Activated CD4-positive, alpha-beta T cell treated with anti-CD3 and anti-CD28 coated beads, Interleukin-2, Interleukin-4, amounts not matched to agents 100 ng/mL and 50 ng/mL, durations not matched to agents 16 hours and 8 hours (primary cell): Measurements from ENCODE around the gene MICALL2.

ENCODE experiments used
- DNase-seq: peaks from one replicate; pipeline ENCODE4 v3.0.0-alpha.2; 2020; ENCODE audit warnings: low spot score

The MICALL2 gene

GRCh38 chr7:1458683-1459511, at the start of gene MICALL2:
Gene MICALL2 (minus strand): TSS chr7:1459470. CDS start chr7:1459326, 144 bp downstream.
- no peak for DNase-seq

GRCh38 chr7:1508277-1508758, 49.0 kb upstream of the MICALL2 start:
- DNase-seq: no peak

GRCh38 chr7:1505731-1506550, 46.7 kb upstream of the MICALL2 start:
- DNase-seq: no peak

GRCh38 chr7:1503816-1504775, 44.8 kb upstream of the MICALL2 start, which contains the start of gene INTS1:
Gene INTS1 (minus strand): TSS chr7:1504389. CDS start chr7:1503960, 429 bp downstream.
- DNase-seq: peak; percentile 94

- no peak for DNase-seq
Observed at GRCh38 chr7:1503390-1503789, 44.1 kb upstream of the MICALL2 start.

GRCh38 chr7:1502845-1503244, 43.6 kb upstream of the MICALL2 start:
- no peak for DNase-seq

GRCh38 chr7:1501487-1502270, 42.4 kb upstream of the MICALL2 start:
- no peak for DNase-seq

GRCh38 chr7:1500064-1500807, 41.0 kb upstream of the MICALL2 start:
- DNase-seq: no peak

GRCh38 chr7:1499367-1500029, 40.2 kb upstream of the MICALL2 start:
- DNase-seq: no peak

GRCh38 chr7:1498370-1499305, 39.4 kb upstream of the MICALL2 start:
- no peak for DNase-seq

- no peak for DNase-seq
Observed at GRCh38 chr7:1497293-1497927, 38.1 kb upstream of the MICALL2 start.

GRCh38 chr7:1496531-1497292, 37.4 kb upstream of the MICALL2 start:
- no peak for DNase-seq

- no peak for DNase-seq
Observed at GRCh38 chr7:1495564-1496242, 36.4 kb upstream of the MICALL2 start.

- no peak for DNase-seq
Observed at GRCh38 chr7:1494866-1495563, 35.7 kb upstream of the MICALL2 start.

- DNase-seq: no peak
Observed at GRCh38 chr7:1494447-1494846, 35.2 kb upstream of the MICALL2 start.

- DNase-seq: no peak
Observed at GRCh38 chr7:1493571-1493970, 34.3 kb upstream of the MICALL2 start.
